Loucy (cell line): ENCODE measurements around the gene ZFYVE1.

Experiments used
- CTCF ChIP-seq: fragments of 200-600 bp; sonication (generic); conservative IDR thresholded peaks from 2 replicates; pipeline ENCODE4 v1.5.1; 2014; ENCODE audit warnings: mild to moderate bottlenecking, antibody characterized with exemption, low read length
- EZH2phosphoT487 ChIP-seq: fragments of 200-600 bp; IDR thresholded peaks from 2 replicates; pipeline ENCODE4 v1.6.1; 2018; ENCODE audit warnings: antibody characterized with exemption, mild to moderate bottlenecking, moderate library complexity, borderline replicate concordance

GRCh38 chr14:73058922-73059673 is 32.2 kb upstream of the ZFYVE1 start:
- TF ChIP-seq EZH2phosphoT487 (no peak), CTCF (no peak)
